GM18508 (cell line): Measurements from ENCODE around the gene ATOH8.
"Not testable (repeated sequence)": the region's sequence is repeated elsewhere in the genome, so short reads cannot be mapped to it uniquely, and the experiment has no call there.

Source experiments
- ATAC-seq: cut with Tn5 transposase; IDR thresholded peaks from one replicate; pipeline ENCODE4 v1.9.1; 2021; ENCODE audit warnings: moderate number of reproducible peaks; ENCODE audit not compliant: insufficient read depth, unreplicated experiment

ATOH8 gene

DNA sequence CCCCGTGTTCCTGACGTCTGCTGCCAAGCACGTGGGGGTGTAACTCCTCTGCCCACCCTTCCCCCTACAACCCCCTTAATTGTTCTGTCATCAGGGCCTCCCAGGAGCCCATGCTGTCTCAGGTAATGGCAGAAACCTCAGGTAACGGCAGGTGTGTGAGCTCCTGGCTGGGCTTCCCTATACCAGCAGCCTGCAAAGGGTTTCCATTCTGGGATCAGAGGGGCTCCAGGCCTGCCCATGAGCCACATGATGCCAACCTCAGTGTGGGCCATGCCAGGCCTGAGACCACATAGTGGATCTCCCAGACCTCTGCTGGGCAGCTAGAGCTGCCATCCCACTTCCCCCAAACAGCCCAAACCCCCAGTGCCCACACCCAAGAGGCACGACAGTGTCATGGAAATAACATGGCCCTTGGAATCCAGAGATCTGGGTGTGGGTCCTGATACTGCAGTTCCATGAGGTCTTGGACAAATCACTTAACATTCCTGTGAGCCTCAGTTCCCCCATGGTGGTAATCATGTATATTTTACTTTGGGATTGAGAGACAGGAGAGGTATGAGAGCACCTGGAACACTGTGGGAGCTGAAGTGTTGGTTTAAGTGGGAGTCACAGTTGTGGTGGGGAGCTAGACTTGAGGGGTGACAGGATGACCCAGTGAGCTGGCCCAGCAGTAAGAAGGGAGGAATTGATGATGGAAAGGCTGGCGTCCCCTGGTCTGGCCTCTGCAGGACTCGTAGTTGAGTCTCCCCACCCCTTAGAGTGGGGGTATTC is 59.6 kb downstream of the ATOH8 start:
- no peak for ATAC-seq

DNA sequence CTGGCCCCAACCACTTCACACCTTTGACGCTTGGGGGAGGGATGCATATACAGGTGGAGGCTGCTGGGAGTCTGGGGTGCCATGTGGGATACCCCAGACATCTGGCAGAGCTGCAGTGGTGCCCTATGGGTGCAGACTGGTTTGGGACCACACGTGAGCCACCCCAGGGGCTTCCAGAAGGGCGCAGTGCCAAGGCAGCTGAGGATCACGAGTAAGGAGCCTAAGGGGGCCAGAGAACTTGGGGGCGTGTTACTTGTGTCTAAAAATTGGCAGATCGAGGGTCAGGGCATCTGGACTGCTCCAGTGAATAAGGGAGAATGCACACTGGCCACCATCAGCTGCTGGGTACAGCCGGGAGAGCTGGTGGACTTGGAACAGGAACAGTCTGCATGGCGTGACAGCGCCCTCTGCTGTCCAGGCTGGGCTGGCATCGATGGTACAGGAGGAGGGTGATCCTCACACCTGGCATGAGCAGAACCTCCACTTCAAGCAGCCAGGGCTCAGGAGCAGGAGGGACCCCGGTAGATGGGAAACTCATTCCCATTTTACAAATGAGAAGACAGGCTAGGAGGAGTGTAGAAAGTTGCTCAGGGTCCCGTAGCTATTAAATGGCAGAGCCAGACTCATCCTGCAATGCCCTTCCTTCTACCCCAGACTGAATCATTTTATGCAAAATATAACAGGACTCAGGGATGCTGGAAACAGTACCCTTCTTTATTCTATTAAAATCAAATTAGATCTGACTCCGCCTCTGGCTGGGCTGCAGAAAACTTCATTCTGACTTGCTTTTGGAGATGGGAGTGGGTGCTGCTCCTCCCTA is 60.4 kb downstream of the ATOH8 start:
- no peak for ATAC-seq

DNA sequence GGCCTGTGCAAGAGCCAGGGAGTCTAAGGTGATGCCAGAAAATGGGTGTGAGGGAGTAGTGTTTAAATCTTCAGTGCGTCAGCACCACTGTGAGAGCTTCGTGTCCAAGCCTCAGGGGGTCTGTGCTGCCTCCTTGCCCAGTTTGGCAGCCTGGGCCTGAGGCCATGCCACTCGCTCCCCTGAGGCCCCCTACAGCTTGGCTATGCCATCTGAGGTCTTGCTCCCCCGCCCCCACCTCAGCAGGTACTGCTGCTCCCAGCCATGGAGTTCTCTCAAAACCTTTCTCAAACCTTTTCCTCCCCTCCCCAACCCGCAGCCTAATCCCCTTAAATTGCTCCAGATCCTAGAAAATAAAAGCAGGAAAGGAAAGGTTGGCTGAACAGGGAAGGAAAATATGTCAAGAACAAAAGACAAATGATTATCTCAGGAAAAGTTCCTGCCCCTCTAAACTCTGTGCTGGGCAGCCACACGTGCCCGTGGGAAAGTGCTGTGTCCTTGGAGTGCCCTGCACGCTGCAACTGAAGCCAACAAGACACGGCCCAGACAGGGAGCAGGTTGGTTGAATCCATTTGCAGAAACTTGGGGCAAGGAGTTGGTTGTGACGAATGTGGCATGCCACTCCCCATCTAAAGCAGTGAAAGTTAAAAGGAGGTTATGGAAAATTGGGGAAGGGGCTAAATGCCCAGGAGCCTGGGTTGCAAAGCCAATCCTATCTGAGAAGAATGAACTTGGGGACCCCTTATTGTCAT is 61.2 kb downstream of the ATOH8 start:
- no peak for ATAC-seq

DNA sequence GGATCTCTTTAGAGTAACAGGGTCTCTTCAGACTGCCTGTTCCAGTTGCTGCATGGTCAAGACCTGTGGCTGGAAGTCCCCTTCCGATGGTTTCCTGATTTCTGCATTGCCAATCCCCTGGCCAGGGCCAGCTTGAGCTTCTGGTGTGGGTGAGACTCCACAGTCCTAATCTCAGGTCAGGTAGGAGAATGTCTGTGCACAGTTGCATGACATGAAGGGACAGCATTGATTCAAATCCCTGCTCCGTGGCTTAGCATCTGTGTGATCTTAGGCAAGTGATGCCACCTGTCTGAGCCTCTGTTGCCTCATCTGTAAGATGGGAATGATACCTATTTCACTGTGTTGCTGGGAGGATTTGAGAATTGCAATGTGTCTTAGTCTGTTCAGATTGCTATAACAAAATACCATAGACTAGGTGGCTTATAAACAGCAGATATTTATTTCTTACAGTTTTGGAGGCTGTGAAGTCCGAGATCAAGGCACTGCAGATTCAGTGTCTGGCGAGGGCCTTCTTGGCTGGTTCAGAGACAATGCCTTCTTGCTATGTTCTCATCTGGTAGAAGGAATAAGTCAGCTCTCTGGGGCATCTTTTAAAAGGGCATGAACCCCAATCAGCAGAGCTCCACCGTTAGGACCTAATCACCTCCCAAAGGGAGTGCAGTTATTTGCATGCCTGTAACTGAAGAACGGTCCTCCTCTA is 66.2 kb downstream of the ATOH8 start:
- ATAC-seq = no peak

DNA sequence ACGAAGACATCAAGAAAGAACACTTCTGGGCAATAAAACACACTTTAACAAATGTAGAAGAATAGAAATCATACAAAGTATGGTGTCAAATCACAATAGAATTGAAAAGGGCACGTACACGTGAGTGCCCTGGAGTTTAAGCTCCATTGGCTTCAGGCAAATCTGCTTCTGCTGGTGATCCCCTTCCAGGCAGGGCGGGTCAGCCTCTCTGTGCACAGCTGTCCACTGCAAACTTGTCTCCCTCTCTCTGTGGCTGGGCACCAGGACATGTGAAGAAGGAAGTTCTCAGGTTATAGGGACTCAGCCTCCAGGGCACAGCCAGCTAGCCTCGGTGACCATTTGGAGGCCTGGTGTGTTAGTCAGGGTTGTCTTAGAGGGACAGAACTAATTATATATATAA is 69.0 kb downstream of the ATOH8 start:
- ATAC-seq = no peak

DNA sequence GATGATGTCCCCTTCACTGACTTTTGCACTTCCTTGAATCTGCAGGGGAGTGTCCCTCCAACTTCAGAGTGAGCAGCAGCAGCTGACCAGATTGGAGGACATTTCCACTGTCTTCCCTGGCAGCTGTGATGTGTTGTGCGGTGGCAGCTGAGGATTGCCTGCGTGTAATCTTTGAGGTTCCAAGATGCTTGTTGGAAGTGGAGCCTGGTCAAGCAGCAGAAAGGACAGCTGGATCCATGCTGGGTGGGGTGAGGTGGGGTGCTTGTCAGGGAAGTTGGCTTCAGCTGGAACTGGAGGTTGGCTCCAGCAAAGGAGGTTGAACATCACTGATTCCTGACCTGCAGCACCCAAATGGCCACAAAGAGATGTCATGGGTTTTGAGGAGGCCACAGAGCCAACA is 70.2 kb downstream of the ATOH8 start:
- no peak for ATAC-seq

DNA sequence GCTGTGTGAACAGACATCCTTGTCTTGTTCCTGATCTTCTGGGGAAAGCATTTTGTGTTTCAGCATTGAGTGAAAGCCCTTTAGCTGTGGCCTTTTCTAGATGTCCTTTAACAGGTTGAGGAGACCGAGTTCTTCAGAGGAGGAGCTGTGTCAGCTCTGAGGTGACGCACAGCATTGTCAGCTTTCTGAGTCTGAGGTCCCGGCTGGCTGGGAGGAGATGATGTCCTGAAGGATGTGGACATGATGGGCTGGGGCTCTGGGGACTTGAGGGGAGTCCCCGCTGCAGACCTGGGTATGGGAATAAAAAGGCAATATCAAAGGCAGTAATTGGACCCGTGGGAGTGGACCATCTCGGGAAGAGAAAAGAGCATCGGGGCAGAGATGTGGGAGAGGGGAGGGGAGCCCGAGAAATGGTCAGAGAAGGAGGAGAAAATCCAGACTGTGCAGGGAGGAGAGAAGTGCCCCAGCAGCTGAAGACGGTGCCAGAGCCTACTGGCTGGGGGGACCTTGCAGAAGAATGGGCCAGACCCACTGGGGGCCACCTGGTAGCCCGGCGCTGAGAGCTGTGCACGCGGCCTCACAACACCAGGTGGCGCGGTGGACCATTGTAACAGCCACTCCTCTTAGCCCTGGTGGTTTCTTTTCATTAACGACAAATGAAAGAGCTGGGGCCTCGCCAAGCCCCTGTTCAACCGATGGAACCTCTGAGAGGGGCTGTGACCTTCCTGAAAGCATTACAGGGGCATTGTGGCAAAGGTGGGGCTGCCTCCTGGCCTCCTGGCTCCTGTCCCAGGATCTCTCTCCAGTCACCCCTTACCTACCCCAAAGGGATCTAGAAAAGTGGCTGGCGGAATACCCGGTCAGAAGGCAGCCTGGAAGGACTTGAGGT is 73.4 kb downstream of the ATOH8 start:
- ATAC-seq = no peak

DNA sequence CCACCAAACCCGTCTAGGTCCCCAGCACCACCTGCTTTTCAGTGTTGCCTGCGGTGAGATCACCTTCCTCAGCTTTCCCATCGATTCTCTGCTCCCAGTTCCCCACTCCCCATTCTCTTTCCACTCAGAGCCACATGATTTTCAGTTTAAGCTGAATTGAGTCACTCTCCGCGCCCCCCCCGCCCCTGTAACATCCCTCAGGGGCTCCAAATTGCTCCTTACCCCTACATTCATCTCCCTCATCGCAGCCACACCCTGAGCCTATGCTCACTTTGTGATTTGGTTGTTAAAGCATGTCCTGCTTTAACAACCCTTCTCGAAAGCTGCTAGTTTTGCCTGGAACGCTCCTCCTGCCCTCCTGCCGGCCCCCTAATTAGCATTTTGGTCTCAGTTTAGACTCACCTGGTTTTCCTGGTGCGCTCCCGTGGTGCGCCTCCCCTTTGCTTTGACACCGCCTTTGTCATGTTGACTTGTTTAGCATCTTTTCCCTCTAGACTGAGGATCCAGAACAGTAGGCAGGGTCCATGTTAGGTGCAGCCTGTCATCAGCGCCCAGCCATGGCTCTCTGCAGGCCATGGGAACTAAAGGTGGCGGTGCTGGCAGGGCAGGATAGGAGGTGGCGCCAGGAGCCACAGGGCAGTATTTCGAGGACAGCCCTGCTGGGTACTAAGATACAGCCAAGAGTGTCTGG is 74.2 kb downstream of the ATOH8 start:
- ATAC-seq = no peak

DNA sequence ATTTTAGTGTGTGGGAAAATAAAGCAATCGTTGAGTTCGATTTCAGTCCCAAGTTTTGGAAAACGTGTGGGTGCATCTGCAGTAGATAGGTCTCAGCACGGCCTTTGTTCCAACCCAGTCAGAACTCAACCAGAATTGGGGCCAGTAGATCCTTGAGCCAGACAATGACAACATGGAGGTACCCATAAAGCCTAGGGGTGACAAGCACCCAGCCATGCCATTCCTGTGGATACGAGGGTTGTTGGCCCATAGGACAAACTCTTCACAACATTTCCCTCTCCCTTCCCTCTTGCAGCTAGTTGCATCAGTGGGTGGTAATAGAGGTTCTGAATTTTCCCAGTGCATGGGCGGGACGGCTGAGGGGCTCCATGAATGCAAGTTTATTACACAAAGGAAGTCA is 74.9 kb downstream of the ATOH8 start:
- ATAC-seq = no peak

DNA sequence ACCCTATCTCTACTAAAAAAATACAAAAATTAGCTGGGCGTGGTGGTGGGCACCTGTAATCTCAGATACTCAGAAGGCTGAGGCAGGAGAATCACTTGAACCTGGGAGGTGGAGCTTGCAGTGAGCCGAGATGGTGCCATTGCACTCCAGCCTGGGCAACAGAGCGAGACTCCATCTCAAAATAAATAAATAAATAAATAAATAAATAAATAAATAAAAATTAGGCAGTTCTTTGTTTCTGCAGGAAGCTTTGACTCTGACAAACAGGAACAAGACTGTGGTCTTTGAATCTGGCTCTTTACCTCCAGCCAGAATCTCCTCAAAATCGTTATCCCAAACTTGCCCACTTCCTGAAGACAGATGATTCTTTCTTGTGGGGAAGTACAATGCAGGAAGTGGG is 75.6 kb downstream of the ATOH8 start:
- not testable (repeated sequence) for ATAC-seq

DNA sequence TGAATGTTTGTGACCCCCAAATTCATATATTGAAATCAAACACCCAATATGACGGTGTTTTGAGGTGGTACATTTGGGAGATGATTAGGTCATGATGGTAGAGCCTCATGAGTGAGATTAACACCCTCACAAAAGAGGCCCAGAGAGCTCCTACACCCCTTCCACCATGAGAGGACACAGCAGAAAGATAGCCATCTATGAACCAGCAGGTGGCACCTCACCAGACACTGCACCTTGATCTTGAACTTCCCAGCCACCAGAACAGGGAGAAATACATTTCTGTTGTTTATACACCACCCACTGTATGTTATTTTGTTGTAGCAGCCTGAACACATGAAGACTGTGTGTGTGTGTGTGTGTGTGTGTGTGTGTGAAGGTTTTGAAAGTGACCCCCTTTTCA is 76.9 kb downstream of the ATOH8 start:
- no peak for ATAC-seq

DNA sequence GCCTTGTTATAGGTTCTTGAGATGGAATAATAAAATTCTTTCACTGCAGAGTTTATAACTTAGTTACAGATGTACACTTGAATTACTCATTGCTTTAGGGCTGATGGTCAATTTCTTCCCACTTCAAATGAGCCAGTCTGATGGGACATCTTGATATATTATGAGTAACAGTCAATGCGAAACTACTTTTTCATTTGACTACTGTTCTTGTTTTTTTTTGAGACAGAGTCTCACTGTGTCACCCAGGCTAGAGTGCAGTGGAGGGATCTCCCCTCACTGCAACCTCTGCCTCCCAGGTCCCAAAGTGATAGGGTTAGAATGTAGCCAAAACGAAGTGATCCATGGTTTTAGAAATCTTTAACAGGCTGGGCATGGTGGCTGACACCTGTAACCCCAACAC is 77.9 kb downstream of the ATOH8 start:
- ATAC-seq = no peak

DNA sequence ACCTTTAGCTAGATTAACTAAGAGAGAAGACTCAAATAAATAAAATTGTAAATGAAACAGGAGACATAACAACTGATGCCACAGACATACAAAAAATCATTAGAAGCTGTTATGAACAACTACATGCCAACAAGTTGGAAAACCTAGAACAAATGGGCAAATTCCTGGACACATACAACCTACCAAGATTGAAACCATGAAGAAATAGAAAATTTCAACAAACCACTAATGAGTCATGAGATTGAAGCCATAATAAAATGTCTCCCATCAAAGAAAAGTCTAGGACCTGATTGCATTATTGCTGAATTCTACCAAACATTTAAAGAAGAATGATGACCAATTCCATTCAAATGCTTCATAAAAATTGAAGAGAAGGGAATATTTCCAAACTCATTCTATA is 80.7 kb downstream of the ATOH8 start:
- no peak for ATAC-seq
